ENCODE results near the gene PDIA6.

- no peak for TF ChIP-seq CTCF (IDR thresholded peaks at IDR 0.05; ENCODE audit: low read depth, low read length, missing input control)
- no peak for TF ChIP-seq REST (IDR thresholded peaks at IDR 0.05)
- no peak for TF ChIP-seq TAF1 (conservative IDR thresholded peaks at IDR 0.05)
- no peak for TF ChIP-seq MAX (IDR thresholded peaks at IDR 0.05)
- no peak for TF ChIP-seq YY1 (IDR thresholded peaks at IDR 0.05)
- TF ChIP-seq HNF4A (conservative IDR thresholded peaks at IDR 0.05), result no peak
- no peak for TF ChIP-seq ZBTB33 (IDR thresholded peaks at IDR 0.05)
- no peak for TF ChIP-seq JUND (IDR thresholded peaks at IDR 0.05)
- TF ChIP-seq SP1 (IDR thresholded peaks at IDR 0.05), result no peak
- no peak for TF ChIP-seq ATF3 (IDR thresholded peaks at IDR 0.05)
- TF ChIP-seq FOXA1 (IDR thresholded peaks at IDR 0.05), result no peak
- TF ChIP-seq HNF4G (IDR thresholded peaks at IDR 0.05), result no peak
- TF ChIP-seq RAD21 (IDR thresholded peaks at IDR 0.05), result no peak
These were observed 26.2 kb downstream of the PDIA6 start for GRCh38 chr2:10786240-10786982.
